Right atrium auricular region (tissue), 2 donors: Measurements from ENCODE around the gene HLA-DMB. TPM values are rescaled to one million over a fixed set of nuclear protein-coding genes. Genes with fewer than 3 reads are reported as not detected.

Experiments used
- DNase-seq: peaks from one replicate; pipeline ENCODE4 v3.0.0-alpha.2; 2019; ENCODE audit warnings: low spot score
- H3K27ac ChIP-seq, 2 donors: fragments of 200-600 bp; sonication (generic); 1 replicate in 1 of 2; 2 replicates in 1 of 2; pipeline ENCODE4 v1.5.1; 2016 to 2019
- H3K27me3 ChIP-seq, 2 donors: fragments of 200-600 bp; sonication (generic); one replicate each; pipeline versions ENCODE4 v1.5.1 to v1.6.0; 2017 to 2019
- H3K36me3 ChIP-seq: fragments of 200-600 bp; sonication (generic); one replicate; pipeline ENCODE4 v1.5.1; 2016
- H3K4me1 ChIP-seq, 2 donors: fragments of 200-600 bp; sonication (generic); one replicate each; pipeline versions ENCODE4 v1.5.1 to v1.6.0; 2017 to 2019
- H3K4me3 ChIP-seq, 2 donors: fragments of 200-600 bp; sonication (generic); 1 replicate in 1 of 2; 2 replicates in 1 of 2; pipeline ENCODE4 v1.5.1; 2017 to 2019; ENCODE audit warnings: mild to moderate bottlenecking in 1 of 2, moderate library complexity in 1 of 2
- H3K9me3 ChIP-seq, 2 donors: fragments of 200-600 bp; sonication (generic); one replicate each; pipeline ENCODE4 v1.5.1; 2019
- CTCF ChIP-seq, 2 donors: fragments of 200-600 bp; sonication (generic); IDR thresholded peaks; one replicate each; pipeline ENCODE4 v1.5.1; 2019; ENCODE audit warnings: antibody characterized with exemption in 2 of 2
- total RNA-seq, 2 donors: library from RNA; depleted of rRNA; stranded (reverse); fragments of >200 nt; gene quantifications; one replicate each; pipeline ENCODE4 v1.1.0, GENCODE V29; 2016

HLA-DMB gene
- total RNA-seq, 2 donors from 2014 or later, result 3.6 to 12.9 TPM

DNA sequence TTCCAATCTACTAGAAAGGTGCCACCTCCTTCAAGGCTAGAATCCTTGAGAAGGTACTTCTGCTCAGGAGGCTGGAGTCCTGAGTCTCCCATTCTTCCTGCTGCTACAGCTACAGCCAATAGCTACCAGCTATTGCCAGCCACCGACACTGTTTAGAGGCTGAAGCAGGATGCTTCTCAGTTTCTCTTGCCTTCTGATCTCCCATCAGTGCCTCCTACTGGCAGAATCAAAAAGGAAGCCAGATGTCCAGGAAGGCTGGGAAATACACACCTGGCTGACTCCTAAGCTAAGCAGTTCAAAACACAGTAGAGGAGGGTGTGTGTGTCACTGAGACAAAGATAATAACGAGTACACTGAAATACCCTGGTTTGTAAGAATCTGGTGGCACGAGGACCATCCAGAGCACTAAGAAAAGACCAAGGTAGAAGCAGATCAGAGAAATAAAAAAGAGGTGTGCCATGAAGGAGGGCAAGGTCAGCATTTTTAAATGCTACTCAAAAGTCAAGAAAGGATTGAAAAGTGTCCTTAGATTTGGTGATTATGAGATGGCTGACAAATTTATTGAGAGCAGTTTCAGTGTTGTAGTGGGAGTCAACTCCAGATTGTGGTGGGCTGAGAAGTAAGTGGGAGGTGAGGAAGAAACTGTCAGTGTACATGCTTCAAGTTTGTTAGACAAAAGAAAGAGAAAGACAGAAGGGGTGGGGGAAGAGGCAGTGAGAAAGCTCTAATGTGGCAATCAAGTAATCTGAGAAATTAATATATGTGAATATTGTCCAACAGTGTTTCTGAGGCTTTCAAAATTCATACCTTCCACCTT, 14.4 kb upstream of the HLA-DMB start:
- no peak overlapping the region for H3K27ac ChIP-seq
- TF ChIP-seq CTCF (IDR thresholded peaks at IDR 0.05), result no peak
- no peak for DNase-seq
- H3K27me3 ChIP-seq, result no peaks in the 10 kb centered on the region
- H3K4me1 ChIP-seq, result peaks cover 0 to 7% of the 10 kb centered on the region in 2 donors
- no peaks in the 10 kb centered on the region for H3K9me3 ChIP-seq
- no peak overlapping the region for H3K4me3 ChIP-seq
- no peaks in the 10 kb centered on the region for H3K36me3 ChIP-seq

DNA sequence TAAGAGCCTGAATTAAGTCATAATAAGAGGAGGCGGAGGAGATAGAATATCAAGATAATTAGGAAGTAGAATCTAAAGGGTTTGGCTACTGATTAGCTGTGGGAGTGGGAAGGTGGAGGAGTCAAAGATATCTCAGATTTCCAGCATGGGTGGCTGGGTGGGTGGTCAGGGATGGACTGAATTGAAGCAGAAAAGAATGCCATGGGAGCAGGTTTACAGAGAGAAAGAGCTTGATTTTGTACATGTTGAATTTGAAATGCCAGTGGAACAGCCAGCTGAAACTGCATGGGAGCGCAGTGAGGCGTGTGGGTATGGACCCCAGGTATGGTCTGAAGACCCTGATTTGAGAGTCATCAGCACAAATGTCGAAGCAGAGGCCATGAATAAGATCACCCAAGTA, 13.4 kb upstream of the HLA-DMB start:
- no peak for DNase-seq
- peaks cover 0 to 7% of the 10 kb centered on the region in 2 donors for H3K4me1 ChIP-seq
- no peak for TF ChIP-seq CTCF (IDR thresholded peaks at IDR 0.05)
- no peak overlapping the region for H3K27ac ChIP-seq
- H3K4me3 ChIP-seq, result no peak overlapping the region
- H3K9me3 ChIP-seq, result no peaks in the 10 kb centered on the region
- no peaks in the 10 kb centered on the region for H3K36me3 ChIP-seq
- H3K27me3 ChIP-seq, result no peaks in the 10 kb centered on the region

GRCh38 chr6:32953775-32954174, 12.9 kb upstream of the HLA-DMB start:
- Histone ChIP-seq H3K27ac (no peak overlapping the region), H3K36me3 (no peaks in the 10 kb centered on the region), H3K9me3 (no peaks in the 10 kb centered on the region), H3K4me1 (peaks cover 0 to 7% of the 10 kb centered on the region in 2 donors), H3K27me3 (no peaks in the 10 kb centered on the region), H3K4me3 (no peak overlapping the region)
- TF ChIP-seq CTCF (IDR thresholded peaks at IDR 0.05), result no peak
- DNase-seq, result no peak

DNA sequence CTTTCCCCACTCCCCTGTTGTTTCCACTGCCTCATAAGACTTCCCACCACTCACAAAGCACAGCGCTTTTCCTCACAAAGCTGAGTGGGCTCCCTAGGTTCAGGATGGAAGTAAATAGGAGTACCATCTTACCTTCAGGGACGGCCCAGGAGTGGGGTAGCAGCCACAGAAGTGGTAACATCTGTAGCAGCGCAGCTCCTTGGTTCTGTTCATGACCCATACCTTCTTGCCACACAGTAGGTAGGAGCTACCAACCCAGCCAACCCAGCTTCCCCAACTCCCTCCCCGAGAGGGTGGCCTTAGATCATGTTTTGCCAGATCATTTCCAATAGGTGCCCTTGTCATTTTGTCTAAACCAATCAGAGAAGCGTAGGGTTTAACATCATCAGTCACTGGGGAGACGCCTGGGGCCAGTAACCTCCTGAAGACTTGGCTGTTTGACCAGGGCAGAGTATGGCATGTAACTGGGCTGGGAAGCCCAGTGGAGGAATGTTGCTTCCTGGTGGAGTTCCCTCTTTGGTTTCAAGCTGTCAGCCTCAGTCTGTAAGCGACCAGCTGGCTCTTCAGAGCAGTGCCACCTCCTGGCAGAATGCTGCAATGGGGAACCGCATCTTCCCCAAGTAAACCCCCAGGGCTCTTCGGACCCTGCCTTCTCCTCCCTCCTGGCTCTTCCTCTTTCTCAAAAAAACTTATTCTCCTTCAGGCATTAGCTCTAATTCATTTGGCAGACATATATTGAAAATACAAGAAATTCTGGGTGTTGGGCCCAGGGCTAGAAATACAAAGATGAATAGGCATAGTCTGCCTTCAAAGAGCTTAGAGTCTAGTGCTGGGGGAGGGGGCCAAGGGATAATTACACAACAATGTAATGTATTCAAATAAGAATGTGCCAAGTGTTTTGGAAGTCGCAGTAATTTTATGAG, 12.2 kb upstream of the HLA-DMB start, which contains the start of gene HLA-DMA:
Gene HLA-DMA (minus strand): TSS at position 281 of the 923 bp plus-strand sequence. CDS start 61 bp downstream, at position 220.
- DNase-seq, result peak; percentile 95
- H3K4me3 ChIP-seq, result peak within 1 kb of the TSS in 1 of 2 donors; percentile 37
- H3K27ac ChIP-seq, result peak within 1 kb of the TSS; percentile 73 to 79
- no peaks in the 10 kb centered on the region for H3K9me3 ChIP-seq
- peaks cover 0 to 7% of the 10 kb centered on the region in 2 donors for H3K4me1 ChIP-seq
- no peaks in the 10 kb centered on the region for H3K27me3 ChIP-seq
- peak; percentile 59 to 84 for TF ChIP-seq CTCF (IDR thresholded peaks at IDR 0.05)
- H3K36me3 ChIP-seq, result no peaks in the 10 kb centered on the region

- H3K36me3 ChIP-seq, result no peaks in the 10 kb centered on the region
- H3K27ac ChIP-seq, result no peak overlapping the region
- peaks cover 0 to 7% of the 10 kb centered on the region in 2 donors for H3K9me3 ChIP-seq
- peaks cover 0 to 7% of the 10 kb centered on the region in 2 donors for H3K4me1 ChIP-seq
- H3K4me3 ChIP-seq, result no peak overlapping the region
- no peak for TF ChIP-seq CTCF (IDR thresholded peaks at IDR 0.05)
- H3K27me3 ChIP-seq, result no peaks in the 10 kb centered on the region
- no peak for DNase-seq
These were observed 9.6 kb upstream of the HLA-DMB start for GRCh38 chr6:32950449-32950848.
